Breast epithelium (tissue), 3 donors: ENCODE data around the gene C1orf21.

Experiments used
- CTCF ChIP-seq, 3 donors: fragments of 450-650 bp; IDR thresholded peaks; one replicate each; pipeline ENCODE4 v1.5.1; 2016 to 2017; ENCODE audit warnings: antibody characterized with exemption in 3 of 3, mild to moderate bottlenecking in 3 of 3, moderate library complexity in 3 of 3
- POLR2A ChIP-seq: fragments of 450-650 bp; IDR thresholded peaks from one replicate; pipeline ENCODE4 v1.6.1; 2016; ENCODE audit warnings: antibody characterized with exemption, mild to moderate bottlenecking, moderate library complexity

- TF ChIP-seq CTCF (IDR thresholded peaks at IDR 0.05), result no peak
- TF ChIP-seq POLR2A, result no peak
Observed at GRCh38 chr1:184623404-184623803, 236.6 kb downstream of the C1orf21 start.
